H1 (cell line): ENCODE data around the gene SAFB. TPM values are rescaled to one million over a fixed set of nuclear protein-coding genes. Genes with fewer than 3 reads are reported as not detected.

Experiments used
- SP1 ChIP-seq: IDR thresholded peaks from 2 replicates; pipeline ENCODE4 v1.6.1; 2011; ENCODE audit warnings: low read depth, low read length
- polyA plus RNA-seq, 7 experiments: library from polyadenylated mRNA; depleted of rRNA in 3 of 7; stranded (reverse) in 5 of 7; unstranded in 2 of 7; fragments of >200 nt in 5 of 7; fragments of 200-250 nt in 2 of 7; gene quantifications; 1 replicate in 5 of 7; 2 replicates in 1 of 7; 4 replicates in 1 of 7; pipeline versions ENCODE4 v1.2.1 to v1.2.3, GENCODE V29; 2011 to 2013; ENCODE audit warnings: missing spikeins in 2 of 7, mixed read lengths in 2 of 7
- total RNA-seq: library from RNA; stranded (reverse); fragmentation: NEBNext Ultra II Directional; extraction: Animal tissue kit (Norgen Biotek cat#: 25700); gene quantifications from 2 replicates; pipeline ENCODE4 v1.2.1, GENCODE V29; 2021
- TF ChIP-seq, protein P1 (sequence below): fragments of 300-600 bp; sonication (generic); IDR thresholded peaks from 2 replicates; pipeline ENCODE4 v1.7.1; 2012; ENCODE audit warnings: low read length, moderate library complexity, mild to moderate bottlenecking, inconsistent platforms; ENCODE audit not compliant: insufficient replicate concordance
- TF ChIP-seq, protein P2 (sequence below): IDR thresholded peaks from 2 replicates; pipeline ENCODE4 v1.6.1; 2012; ENCODE audit warnings: inconsistent platforms
- TF ChIP-seq, protein P3 (sequence below): IDR thresholded peaks from 2 replicates; pipeline ENCODE4 v1.6.1; 2012; ENCODE audit warnings: inconsistent platforms

Gene SAFB
- total and polyA plus RNA-seq, 2 of the 8 experiments (the other 6 are each of a cell fraction or from before 2014, with no cell fraction given): 27.0 to 110 TPM

DNA sequence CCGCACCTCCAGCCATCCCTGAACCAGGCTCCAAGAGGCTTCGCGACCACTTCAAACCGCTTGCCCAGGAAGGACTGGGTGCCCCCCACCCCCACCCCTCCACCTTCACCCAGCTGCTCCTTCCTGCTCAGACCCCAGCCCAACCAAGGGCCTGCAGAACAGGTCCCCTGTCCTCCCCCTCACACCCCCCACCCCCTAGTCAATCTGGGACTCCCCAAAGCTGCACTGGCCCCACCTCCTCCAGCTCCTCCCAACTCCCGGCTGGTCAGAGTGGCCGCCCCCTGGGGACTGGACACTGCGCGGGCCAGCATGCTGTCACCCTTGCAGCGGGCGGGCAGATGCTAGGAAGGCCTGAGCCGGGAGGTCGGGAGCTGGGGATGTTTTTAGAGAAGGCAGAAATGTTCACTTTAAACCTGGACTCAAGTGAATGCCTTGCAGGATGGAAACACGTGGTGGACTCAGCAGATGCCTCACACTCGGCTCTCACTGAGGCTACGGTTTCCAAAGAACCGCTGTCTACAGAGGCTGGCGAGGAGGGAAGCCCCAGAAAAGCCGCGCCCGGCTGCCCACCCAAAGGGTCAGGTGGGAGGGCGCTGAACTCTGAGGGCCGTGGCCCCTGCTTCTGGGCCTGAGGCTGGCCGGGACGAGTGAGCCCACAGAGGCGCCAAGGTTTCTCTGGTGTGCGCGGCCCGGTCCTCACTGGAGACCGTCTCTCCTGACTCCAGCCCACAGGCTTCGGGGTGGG is 75.2 kb downstream of the SAFB start (continued):
- TF ChIP-seq, protein P1, sequence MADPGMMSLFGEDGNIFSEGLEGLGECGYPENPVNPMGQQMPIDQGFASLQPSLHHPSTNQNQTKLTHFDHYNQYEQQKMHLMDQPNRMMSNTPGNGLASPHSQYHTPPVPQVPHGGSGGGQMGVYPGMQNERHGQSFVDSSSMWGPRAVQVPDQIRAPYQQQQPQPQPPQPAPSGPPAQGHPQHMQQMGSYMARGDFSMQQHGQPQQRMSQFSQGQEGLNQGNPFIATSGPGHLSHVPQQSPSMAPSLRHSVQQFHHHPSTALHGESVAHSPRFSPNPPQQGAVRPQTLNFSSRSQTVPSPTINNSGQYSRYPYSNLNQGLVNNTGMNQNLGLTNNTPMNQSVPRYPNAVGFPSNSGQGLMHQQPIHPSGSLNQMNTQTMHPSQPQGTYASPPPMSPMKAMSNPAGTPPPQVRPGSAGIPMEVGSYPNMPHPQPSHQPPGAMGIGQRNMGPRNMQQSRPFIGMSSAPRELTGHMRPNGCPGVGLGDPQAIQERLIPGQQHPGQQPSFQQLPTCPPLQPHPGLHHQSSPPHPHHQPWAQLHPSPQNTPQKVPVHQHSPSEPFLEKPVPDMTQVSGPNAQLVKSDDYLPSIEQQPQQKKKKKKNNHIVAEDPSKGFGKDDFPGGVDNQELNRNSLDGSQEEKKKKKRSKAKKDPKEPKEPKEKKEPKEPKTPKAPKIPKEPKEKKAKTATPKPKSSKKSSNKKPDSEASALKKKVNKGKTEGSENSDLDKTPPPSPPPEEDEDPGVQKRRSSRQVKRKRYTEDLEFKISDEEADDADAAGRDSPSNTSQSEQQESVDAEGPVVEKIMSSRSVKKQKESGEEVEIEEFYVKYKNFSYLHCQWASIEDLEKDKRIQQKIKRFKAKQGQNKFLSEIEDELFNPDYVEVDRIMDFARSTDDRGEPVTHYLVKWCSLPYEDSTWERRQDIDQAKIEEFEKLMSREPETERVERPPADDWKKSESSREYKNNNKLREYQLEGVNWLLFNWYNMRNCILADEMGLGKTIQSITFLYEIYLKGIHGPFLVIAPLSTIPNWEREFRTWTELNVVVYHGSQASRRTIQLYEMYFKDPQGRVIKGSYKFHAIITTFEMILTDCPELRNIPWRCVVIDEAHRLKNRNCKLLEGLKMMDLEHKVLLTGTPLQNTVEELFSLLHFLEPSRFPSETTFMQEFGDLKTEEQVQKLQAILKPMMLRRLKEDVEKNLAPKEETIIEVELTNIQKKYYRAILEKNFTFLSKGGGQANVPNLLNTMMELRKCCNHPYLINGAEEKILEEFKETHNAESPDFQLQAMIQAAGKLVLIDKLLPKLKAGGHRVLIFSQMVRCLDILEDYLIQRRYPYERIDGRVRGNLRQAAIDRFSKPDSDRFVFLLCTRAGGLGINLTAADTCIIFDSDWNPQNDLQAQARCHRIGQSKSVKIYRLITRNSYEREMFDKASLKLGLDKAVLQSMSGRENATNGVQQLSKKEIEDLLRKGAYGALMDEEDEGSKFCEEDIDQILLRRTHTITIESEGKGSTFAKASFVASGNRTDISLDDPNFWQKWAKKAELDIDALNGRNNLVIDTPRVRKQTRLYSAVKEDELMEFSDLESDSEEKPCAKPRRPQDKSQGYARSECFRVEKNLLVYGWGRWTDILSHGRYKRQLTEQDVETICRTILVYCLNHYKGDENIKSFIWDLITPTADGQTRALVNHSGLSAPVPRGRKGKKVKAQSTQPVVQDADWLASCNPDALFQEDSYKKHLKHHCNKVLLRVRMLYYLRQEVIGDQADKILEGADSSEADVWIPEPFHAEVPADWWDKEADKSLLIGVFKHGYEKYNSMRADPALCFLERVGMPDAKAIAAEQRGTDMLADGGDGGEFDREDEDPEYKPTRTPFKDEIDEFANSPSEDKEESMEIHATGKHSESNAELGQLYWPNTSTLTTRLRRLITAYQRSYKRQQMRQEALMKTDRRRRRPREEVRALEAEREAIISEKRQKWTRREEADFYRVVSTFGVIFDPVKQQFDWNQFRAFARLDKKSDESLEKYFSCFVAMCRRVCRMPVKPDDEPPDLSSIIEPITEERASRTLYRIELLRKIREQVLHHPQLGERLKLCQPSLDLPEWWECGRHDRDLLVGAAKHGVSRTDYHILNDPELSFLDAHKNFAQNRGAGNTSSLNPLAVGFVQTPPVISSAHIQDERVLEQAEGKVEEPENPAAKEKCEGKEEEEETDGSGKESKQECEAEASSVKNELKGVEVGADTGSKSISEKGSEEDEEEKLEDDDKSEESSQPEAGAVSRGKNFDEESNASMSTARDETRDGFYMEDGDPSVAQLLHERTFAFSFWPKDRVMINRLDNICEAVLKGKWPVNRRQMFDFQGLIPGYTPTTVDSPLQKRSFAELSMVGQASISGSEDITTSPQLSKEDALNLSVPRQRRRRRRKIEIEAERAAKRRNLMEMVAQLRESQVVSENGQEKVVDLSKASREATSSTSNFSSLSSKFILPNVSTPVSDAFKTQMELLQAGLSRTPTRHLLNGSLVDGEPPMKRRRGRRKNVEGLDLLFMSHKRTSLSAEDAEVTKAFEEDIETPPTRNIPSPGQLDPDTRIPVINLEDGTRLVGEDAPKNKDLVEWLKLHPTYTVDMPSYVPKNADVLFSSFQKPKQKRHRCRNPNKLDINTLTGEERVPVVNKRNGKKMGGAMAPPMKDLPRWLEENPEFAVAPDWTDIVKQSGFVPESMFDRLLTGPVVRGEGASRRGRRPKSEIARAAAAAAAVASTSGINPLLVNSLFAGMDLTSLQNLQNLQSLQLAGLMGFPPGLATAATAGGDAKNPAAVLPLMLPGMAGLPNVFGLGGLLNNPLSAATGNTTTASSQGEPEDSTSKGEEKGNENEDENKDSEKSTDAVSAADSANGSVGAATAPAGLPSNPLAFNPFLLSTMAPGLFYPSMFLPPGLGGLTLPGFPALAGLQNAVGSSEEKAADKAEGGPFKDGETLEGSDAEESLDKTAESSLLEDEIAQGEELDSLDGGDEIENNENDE: no peak
- TF ChIP-seq, protein P2, sequence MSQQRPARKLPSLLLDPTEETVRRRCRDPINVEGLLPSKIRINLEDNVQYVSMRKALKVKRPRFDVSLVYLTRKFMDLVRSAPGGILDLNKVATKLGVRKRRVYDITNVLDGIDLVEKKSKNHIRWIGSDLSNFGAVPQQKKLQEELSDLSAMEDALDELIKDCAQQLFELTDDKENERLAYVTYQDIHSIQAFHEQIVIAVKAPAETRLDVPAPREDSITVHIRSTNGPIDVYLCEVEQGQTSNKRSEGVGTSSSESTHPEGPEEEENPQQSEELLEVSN: no peak
- no peak for TF ChIP-seq SP1
- TF ChIP-seq, protein P3, sequence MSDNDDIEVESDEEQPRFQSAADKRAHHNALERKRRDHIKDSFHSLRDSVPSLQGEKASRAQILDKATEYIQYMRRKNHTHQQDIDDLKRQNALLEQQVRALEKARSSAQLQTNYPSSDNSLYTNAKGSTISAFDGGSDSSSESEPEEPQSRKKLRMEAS: no peak
- TF ChIP-seq, all 59 proteins: peak for 2
